NB4 (cell line): Measurements from ENCODE around the gene SRGAP3.

Experiments used
- DNase-seq: peaks from one replicate; pipeline ENCODE4 v3.0.0; 2010; ENCODE audit warnings: low read depth
- H3K4me3 ChIP-seq: one replicate; pipeline ENCODE4 v1.5.1; 2011; ENCODE audit warnings: mild to moderate bottlenecking, low read depth, low read length, moderate library complexity
- MAX ChIP-seq: IDR thresholded peaks from 2 replicates; pipeline ENCODE4 v1.6.1; 2011; ENCODE audit warnings: low read depth, low read length
- MYC ChIP-seq: IDR thresholded peaks from 2 replicates; pipeline ENCODE4 v1.6.1; 2011; ENCODE audit warnings: low read depth, low read length
- POLR2A ChIP-seq: IDR thresholded peaks from 2 replicates; pipeline ENCODE4 v1.6.1; 2011; ENCODE audit warnings: mild to moderate bottlenecking; ENCODE audit not compliant: insufficient read length; ENCODE audit errors: extremely low read depth
- TF ChIP-seq, protein P1 (sequence below): IDR thresholded peaks from one replicate; pipeline ENCODE4 v1.5.1; 2012; ENCODE audit warnings: low read depth, low read length

The SRGAP3 gene

DNA sequence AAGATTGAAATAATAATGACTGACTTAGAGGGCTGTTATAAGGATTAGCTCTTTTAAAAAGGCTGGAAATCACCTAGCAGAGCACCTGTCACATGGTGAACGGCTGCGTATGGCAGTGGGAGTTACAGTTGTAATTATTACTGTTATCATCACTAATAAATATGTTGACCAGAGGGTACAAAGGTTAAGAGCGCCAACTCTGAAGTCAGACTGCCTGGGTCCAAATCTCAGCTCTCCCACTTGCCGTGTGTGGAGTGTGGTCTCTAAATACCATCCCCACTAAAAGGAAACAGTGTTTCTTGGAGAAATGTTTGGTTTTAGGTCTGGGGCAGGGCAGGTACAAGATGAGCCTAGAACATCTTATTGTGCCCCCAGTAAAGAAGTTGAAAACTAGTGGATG lies 280.2 kb downstream of the SRGAP3 start:
- DNase-seq, result no peak
- H3K4me3 ChIP-seq, result no peak overlapping the region
- no peak for TF ChIP-seq MAX
- TF ChIP-seq, protein P1, sequence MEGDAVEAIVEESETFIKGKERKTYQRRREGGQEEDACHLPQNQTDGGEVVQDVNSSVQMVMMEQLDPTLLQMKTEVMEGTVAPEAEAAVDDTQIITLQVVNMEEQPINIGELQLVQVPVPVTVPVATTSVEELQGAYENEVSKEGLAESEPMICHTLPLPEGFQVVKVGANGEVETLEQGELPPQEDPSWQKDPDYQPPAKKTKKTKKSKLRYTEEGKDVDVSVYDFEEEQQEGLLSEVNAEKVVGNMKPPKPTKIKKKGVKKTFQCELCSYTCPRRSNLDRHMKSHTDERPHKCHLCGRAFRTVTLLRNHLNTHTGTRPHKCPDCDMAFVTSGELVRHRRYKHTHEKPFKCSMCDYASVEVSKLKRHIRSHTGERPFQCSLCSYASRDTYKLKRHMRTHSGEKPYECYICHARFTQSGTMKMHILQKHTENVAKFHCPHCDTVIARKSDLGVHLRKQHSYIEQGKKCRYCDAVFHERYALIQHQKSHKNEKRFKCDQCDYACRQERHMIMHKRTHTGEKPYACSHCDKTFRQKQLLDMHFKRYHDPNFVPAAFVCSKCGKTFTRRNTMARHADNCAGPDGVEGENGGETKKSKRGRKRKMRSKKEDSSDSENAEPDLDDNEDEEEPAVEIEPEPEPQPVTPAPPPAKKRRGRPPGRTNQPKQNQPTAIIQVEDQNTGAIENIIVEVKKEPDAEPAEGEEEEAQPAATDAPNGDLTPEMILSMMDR, result no peak

GRCh38 chr3:8968375-8968882 lies 281.0 kb downstream of the SRGAP3 start:
- H3K4me3 ChIP-seq, result no peak overlapping the region
- no peak for DNase-seq
- TF ChIP-seq MAX (no peak), POLR2A (no peak), MYC (no peak)
- TF ChIP-seq, protein P1, result no peak

GRCh38 chr3:8967553-8967952 lies 281.9 kb downstream of the SRGAP3 start:
- no peak for DNase-seq
- no peak overlapping the region for H3K4me3 ChIP-seq
- no peak for TF ChIP-seq MAX
- no peak for TF ChIP-seq POLR2A
- TF ChIP-seq MYC, result no peak
- TF ChIP-seq, protein P1, result no peak

DNA sequence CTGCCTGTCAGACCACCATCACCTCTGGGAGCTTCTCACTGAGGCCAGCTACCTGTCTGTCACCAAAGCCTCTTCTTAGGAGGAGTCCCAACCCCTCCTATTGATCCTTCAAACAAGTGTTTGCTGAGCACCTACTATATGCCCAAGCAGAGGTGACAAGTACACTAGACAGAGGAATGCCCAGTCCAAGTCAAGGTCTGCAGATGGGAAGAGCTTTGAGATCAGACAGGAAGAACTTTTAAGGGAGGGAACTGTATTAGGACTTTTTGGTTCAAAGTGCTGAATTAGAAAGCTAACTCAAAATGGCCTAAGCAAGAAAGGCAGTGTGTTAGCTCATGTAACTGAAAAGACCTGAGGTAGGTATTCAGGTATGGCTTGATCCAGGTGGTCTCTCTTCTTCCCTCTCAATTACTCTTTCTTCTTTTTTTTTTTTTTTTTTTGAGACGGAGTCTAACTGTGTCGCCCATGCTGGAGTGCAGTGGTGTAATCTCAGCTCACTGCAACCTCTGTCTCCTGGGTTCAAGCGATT lies 282.6 kb downstream of the SRGAP3 start:
- no peak for DNase-seq
- H3K4me3 ChIP-seq, result no peak overlapping the region
- no peak for TF ChIP-seq MAX
- no peak for TF ChIP-seq MYC
- TF ChIP-seq, protein P1, result no peak
- TF ChIP-seq POLR2A, result no peak

DNA sequence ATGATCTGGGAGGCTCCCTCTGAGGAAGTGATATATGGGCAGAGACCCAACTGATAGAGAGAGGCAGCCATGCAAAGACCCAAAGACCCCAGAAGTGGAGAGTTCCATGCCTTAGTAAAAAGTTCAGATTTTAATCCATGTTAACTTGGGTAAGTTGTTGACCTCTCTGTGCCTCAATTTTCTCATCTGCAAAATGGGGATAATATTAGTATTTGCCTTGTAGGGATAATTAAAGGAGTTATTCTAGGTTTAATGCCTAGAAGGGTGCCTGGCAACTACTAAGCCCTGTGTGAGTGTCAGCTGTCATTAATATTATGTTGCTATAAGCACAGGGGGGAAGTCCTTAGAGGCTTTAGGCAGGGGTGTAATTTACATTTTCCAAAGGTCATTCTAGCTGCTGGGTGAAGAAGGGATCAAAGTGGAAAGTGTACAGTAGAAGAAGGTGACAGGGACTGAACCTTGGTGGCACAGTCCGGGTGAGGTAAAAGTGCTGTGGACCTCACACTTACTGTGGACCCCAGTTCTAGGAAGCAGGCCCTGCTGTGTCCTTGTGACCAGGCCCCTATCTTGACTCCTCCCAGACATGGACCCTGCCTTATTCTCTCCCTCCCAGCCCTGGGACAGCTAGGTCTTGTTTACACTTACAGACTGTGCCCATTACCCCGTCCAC lies 283.2 kb downstream of the SRGAP3 start:
- TF ChIP-seq, protein P1, result no peak
- TF ChIP-seq MAX (no peak), POLR2A (no peak), MYC (no peak)
- no peak overlapping the region for H3K4me3 ChIP-seq
- no peak for DNase-seq
